HCT116 (cell line): ENCODE data around the gene ACE2. TPM values are rescaled to one million over a fixed set of nuclear protein-coding genes. Genes with fewer than 3 reads are reported as not detected.

Experiments used
- ATAC-seq: fragments of 200-7000 bp; cut with Tn5 transposase; 2 replicates; pipeline ENCODE4 v1.9.1; 2020; ENCODE audit warnings: mild to moderate bottlenecking, moderate library complexity
- BruUV-seq: library from RNA; stranded (reverse); fragments of 400-500 nt; replicated peaks from 2 replicates; lab custom pipeline; 2021; lab: Mats Ljungman, UMichigan
- CTCF ChIA-PET: fragments of 300-600 bp; sonication (Branson Sonifier 250); formaldehyde crosslinking; loops from one replicate; lab custom pipeline; 2021; ENCODE audit warnings: antibody characterized with exemption; lab: Charles Lee
- POLR2A ChIA-PET: fragments of 300-600, 350-600 bp; sonication (Branson Sonifier 250); formaldehyde crosslinking; loops from one replicate; lab custom pipeline; 2021; ENCODE audit warnings: antibody characterized with exemption; lab: Charles Lee
- RAD21 ChIA-PET, 2 experiments: fragments of 300-600 bp; sonication (Branson Sonifier 250); formaldehyde crosslinking; loops; one replicate each; lab custom pipeline; 2023; ENCODE audit warnings: low total read pairs in 2 of 2; ENCODE audit not compliant: uncharacterized antibody in 2 of 2, unreplicated experiment in 2 of 2, low non-redundant PET in 1 of 2; lab: Charles Lee
- DNase-seq: peaks from one replicate; pipeline ENCODE4 v3.0.0-alpha.2; 2010; ENCODE audit warnings: low read depth, low spot score
- H2AFZ ChIP-seq: fragments of 200-600 bp; shearing (Covaris generic), sonication (generic); 2 replicates; pipeline ENCODE4 v1.6.1; 2017; ENCODE audit warnings: low read depth, mixed run types, mixed read lengths, antibody characterized with exemption, low read length; ENCODE audit not compliant: poor library complexity, severe bottlenecking
- H3K27ac ChIP-seq: 2 replicates; pipeline ENCODE4 v1.5.1; 2012; ENCODE audit warnings: low read depth, low read length
- H3K27me3 ChIP-seq: fragments of 200-600 bp; sonication (generic); 2 replicates; pipeline ENCODE4 v1.6.1; 2016; ENCODE audit warnings: mixed run types, low read length, mixed read lengths; ENCODE audit not compliant: insufficient read depth
- H3K36me3 ChIP-seq, 2 experiments: fragments of 200-500 bp in 1 of 2; fragments of 200-600 bp in 1 of 2; sonication (Bioruptor generic) in 1 of 2; sonication (generic) in 1 of 2; 2 replicates each; pipeline versions ENCODE4 v1.5.1 to v1.6.1; 2014 to 2016; ENCODE audit warnings: low read length in 2 of 2, inconsistent platforms in 1 of 2, mixed read lengths in 1 of 2, mixed run types in 1 of 2; ENCODE audit not compliant: insufficient read depth in 2 of 2, control insufficient read depth in 1 of 2
- H3K4me1 ChIP-seq, 2 experiments: fragments of 200-600 bp in 1 of 2; sonication (generic) in 1 of 2; 2 replicates each; pipeline versions ENCODE4 v1.5.1 to v1.6.1; 2012 to 2017; ENCODE audit warnings: low read length in 2 of 2, inconsistent platforms in 1 of 2, mild to moderate bottlenecking in 1 of 2, mixed read lengths in 1 of 2, mixed run types in 1 of 2, moderate library complexity in 1 of 2; ENCODE audit not compliant: insufficient read depth in 2 of 2, control insufficient read depth in 1 of 2
- H3K4me2 ChIP-seq: fragments of 200-600 bp; sonication (generic); 2 replicates; pipeline ENCODE4 v1.6.1; 2017; ENCODE audit warnings: mixed run types, low read length, mixed read lengths
- H3K4me3 ChIP-seq, 2 experiments: fragments of 200-600 bp in 1 of 2; sonication (generic) in 1 of 2; replicated peaks in 1 of 2; 2 replicates each; pipeline ENCODE4 v1.5.1; 2011 to 2016; ENCODE audit warnings: low read length in 2 of 2, control low read depth in 1 of 2, low read depth in 1 of 2, mild to moderate bottlenecking in 1 of 2, mixed read lengths in 1 of 2, mixed run types in 1 of 2
- H3K79me2 ChIP-seq: fragments of 200-600 bp; sonication (generic); 2 replicates; pipeline ENCODE4 v1.6.1; 2017; ENCODE audit warnings: mild to moderate bottlenecking, mixed run types, low read length, moderate library complexity, mixed read lengths; ENCODE audit not compliant: insufficient read depth
- H3K9ac ChIP-seq: fragments of 200-600 bp; sonication (generic); 2 replicates; pipeline ENCODE4 v1.6.1; 2016; ENCODE audit warnings: low read length, mixed read lengths
- H3K9me2 ChIP-seq: fragments of 200-600 bp; sonication (generic), shearing (Covaris generic); 2 replicates; pipeline ENCODE4 v1.6.1; 2017; ENCODE audit warnings: mixed run types, mild to moderate bottlenecking, moderate library complexity; ENCODE audit not compliant: insufficient read depth
- H3K9me3 ChIP-seq, 2 experiments: fragments of 200-500 bp in 1 of 2; fragments of 200-600 bp in 1 of 2; sonication (Bioruptor generic) in 1 of 2; sonication (generic) in 1 of 2; 2 replicates each; pipeline ENCODE4 v1.6.1; 2014 to 2017; ENCODE audit warnings: low read length in 2 of 2, mixed read lengths in 2 of 2, inconsistent platforms in 1 of 2, low read depth in 1 of 2, mild to moderate bottlenecking in 1 of 2, mixed run types in 1 of 2, moderate library complexity in 1 of 2; ENCODE audit not compliant: control insufficient read depth in 1 of 2, insufficient read depth in 1 of 2
- H4K20me1 ChIP-seq: fragments of 200-600 bp; sonication (generic), shearing (Covaris generic); 2 replicates; pipeline ENCODE4 v1.6.1; 2017; ENCODE audit warnings: mixed run types, mild to moderate bottlenecking, moderate library complexity; ENCODE audit not compliant: insufficient read depth
- CTCF ChIP-seq, 3 experiments: fragments of 200-600 bp in 1 of 3; sonication (generic) in 1 of 3; IDR thresholded peaks in 2 of 3; conservative IDR thresholded peaks in 1 of 3; 2 replicates each; pipeline ENCODE4 v1.5.1; 2012 to 2017; ENCODE audit warnings: low read depth in 2 of 3, low read length in 2 of 3, antibody characterized with exemption in 1 of 3, borderline replicate concordance in 1 of 3, control low read depth in 1 of 3, mild to moderate bottlenecking in 1 of 3, mixed read lengths in 1 of 3, mixed run types in 1 of 3, moderate library complexity in 1 of 3; ENCODE audit not compliant: insufficient read depth in 1 of 3
- POLR2AphosphoS5 ChIP-seq: IDR thresholded peaks from 2 replicates; pipeline ENCODE4 v1.6.1; 2011; ENCODE audit warnings: mild to moderate bottlenecking, low read depth, low read length, moderate library complexity
- RAD21 ChIP-seq: IDR thresholded peaks from 2 replicates; pipeline ENCODE4 v1.6.1; 2012; ENCODE audit warnings: low read depth, mild to moderate bottlenecking
- SP1 ChIP-seq: IDR thresholded peaks from 2 replicates; pipeline ENCODE4 v1.6.1; 2012; ENCODE audit warnings: low read depth
- TCF7L2 ChIP-seq: IDR thresholded peaks from 2 replicates; pipeline ENCODE4 v1.7.0; 2011; ENCODE audit warnings: borderline replicate concordance, inconsistent platforms; ENCODE audit not compliant: insufficient read depth, insufficient read length; ENCODE audit errors: extremely low read depth
- intact Hi-C: fragments of 100-400 bp; cut with micrococcal nuclease; formaldehyde crosslinking; loops from 2 replicates; pipeline ENCODE4 v1.10.0; 2022
- total RNA-seq: library from RNA; stranded (reverse); gene quantifications from one replicate; pipeline ENCODE4 v1.2.1, GENCODE V29; 2021; ENCODE audit not compliant: unreplicated experiment
- TF ChIP-seq, protein P1 (sequence below): IDR thresholded peaks from 2 replicates; pipeline ENCODE4 v1.6.1; 2012

The ACE2 gene
- total RNA-seq, 1 experiment from 2014 or later = not detected

GRCh38 chrX:15598026-15598425, 2.7 kb downstream of the ACE2 start:
- BruUV-seq = no TSS peak
- ChIA-PET CTCF (no interaction called here), POLR2A (no interaction called here), RAD21 (no interaction called here)
- DNase-seq (no peak), ATAC-seq (no peak)
- Histone ChIP-seq H3K4me3 (no peak overlapping the region), H3K9ac (no peak overlapping the region), H3K79me2 (no peaks in the 10 kb centered on the region), H4K20me1 (no peaks in the 10 kb centered on the region), H3K4me2 (no peak overlapping the region), H3K9me3 (no peaks in the 10 kb centered on the region), H3K27me3 (no peaks in the 10 kb centered on the region), H3K27ac (no peak overlapping the region), H2AFZ (no peak overlapping the region), H3K9me2 (no peaks in the 10 kb centered on the region), H3K4me1 (peaks cover 0 to 12% of the 10 kb centered on the region in 2 experiments; a peak in 2 of 4 replicates), H3K36me3 (no peaks in the 10 kb centered on the region)
- TF ChIP-seq TCF7L2 (no peak), POLR2AphosphoS5 (no peak)
- TF ChIP-seq, protein P1, sequence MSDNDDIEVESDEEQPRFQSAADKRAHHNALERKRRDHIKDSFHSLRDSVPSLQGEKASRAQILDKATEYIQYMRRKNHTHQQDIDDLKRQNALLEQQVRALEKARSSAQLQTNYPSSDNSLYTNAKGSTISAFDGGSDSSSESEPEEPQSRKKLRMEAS = no peak
- intact Hi-C loops = no loop called here

GRCh38 chrX:15594371-15594770, 6.4 kb downstream of the ACE2 start:
- no peak overlapping the region for H3K4me2 ChIP-seq
- no peak for DNase-seq
- TF ChIP-seq SP1 = no peak
- peak; percentile 46 for TF ChIP-seq RAD21
- TF ChIP-seq CTCF (IDR thresholded peaks at IDR 0.05 in 2 of 3, conservative IDR thresholded peaks at IDR 0.05 in 1 of 3; ENCODE audit: borderline replicate concordance in 1 of 3, insufficient read depth in 1 of 3, low read depth in 2 of 3, low read length in 2 of 3) = peak; percentile 32 to 46 (median 36); a peak in 5 of 6 replicates
- H3K4me3 ChIP-seq = no peak overlapping the region
- no peaks in the 10 kb centered on the region for H3K9me3 ChIP-seq
- CTCF ChIA-PET = no interaction called here
- no peaks in the 10 kb centered on the region for H3K9me2 ChIP-seq
- H3K27me3 ChIP-seq = no peaks in the 10 kb centered on the region
- H3K36me3 ChIP-seq = no peaks in the 10 kb centered on the region
- H3K9ac ChIP-seq = no peak overlapping the region
- RAD21 ChIA-PET = no interaction called here
- H3K4me1 ChIP-seq = no peaks in the 10 kb centered on the region; a peak in 1 of 4 replicates
- no peaks in the 10 kb centered on the region for H3K79me2 ChIP-seq
- intact Hi-C loops = no loop called here
- BruUV-seq = no TSS peak
- peak overlapping the region; percentile 45 for H2AFZ ChIP-seq
- peak; percentile 75 for ATAC-seq
- POLR2A ChIA-PET = no interaction called here
- H3K27ac ChIP-seq = no peak overlapping the region
- no peaks in the 10 kb centered on the region for H4K20me1 ChIP-seq
